GM12864 (cell line): Measurements from ENCODE around the gene GFPT1.

Source experiments
- DNase-seq: peaks from one replicate; pipeline ENCODE4 v3.0.0-alpha.2; 2011; ENCODE audit warnings: low read depth
- H3K4me3 ChIP-seq: 2 replicates; pipeline ENCODE4 v1.5.1; 2011; ENCODE audit warnings: mild to moderate bottlenecking, low read depth, low read length, control low read depth
- CTCF ChIP-seq: IDR thresholded peaks from 2 replicates; pipeline ENCODE4 v1.5.1; 2011; ENCODE audit warnings: low read depth, mild to moderate bottlenecking, moderate library complexity, low read length, control low read depth, inconsistent platforms; ENCODE audit errors: missing control alignments

GFPT1 gene

GRCh38 chr2:69384618-69385081, 2.4 kb downstream of the GFPT1 start:
- no peak overlapping the region; the same call in 1 of the 2 replicates for H3K4me3 ChIP-seq
- TF ChIP-seq CTCF: no peak
- no peak for DNase-seq

DNA sequence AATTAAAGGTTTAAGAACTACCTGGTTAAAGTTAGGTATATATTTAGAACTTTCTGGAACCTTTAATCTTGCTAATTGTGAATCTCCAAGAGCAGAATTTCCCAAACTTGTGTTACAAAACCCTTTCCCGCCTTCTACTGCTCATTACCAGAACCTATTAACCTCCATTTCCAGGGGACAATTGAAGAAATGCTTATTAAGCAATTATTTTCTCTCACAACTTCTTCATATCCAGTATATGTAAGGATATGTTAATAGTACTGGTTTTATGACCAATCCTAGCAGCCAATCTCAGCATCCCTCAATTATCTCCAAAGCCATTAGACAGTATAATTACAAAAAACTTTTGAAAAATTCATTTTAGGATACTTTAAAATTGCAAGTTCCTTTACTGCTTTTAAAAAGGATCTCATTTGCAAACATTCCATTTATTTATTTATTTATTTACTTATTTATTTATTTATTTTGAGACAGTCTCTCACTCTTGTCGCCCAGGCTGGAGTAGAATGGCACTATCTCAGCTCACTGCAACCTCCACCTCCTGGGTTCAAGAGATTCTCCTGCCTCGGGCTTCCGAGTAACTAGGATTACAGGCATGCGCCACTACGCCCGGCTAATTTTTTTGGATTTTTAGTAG, 3.7 kb downstream of the GFPT1 start:
- TF ChIP-seq CTCF: no peak
- H3K4me3 ChIP-seq: no peak overlapping the region; the same call in 1 of the 2 replicates
- no peak for DNase-seq

GRCh38 chr2:69382547-69382946, 4.5 kb downstream of the GFPT1 start:
- DNase-seq: no peak
- no peak overlapping the region for H3K4me3 ChIP-seq
- no peak for TF ChIP-seq CTCF

- DNase-seq: no peak
- no peak for TF ChIP-seq CTCF
- no peak overlapping the region for H3K4me3 ChIP-seq
These were observed 5.7 kb downstream of the GFPT1 start for GRCh38 chr2:69381337-69381737.

- DNase-seq: no peak
- TF ChIP-seq CTCF: no peak
- H3K4me3 ChIP-seq: no peak overlapping the region
These were observed 6.7 kb downstream of the GFPT1 start for GRCh38 chr2:69380072-69380917.

DNA sequence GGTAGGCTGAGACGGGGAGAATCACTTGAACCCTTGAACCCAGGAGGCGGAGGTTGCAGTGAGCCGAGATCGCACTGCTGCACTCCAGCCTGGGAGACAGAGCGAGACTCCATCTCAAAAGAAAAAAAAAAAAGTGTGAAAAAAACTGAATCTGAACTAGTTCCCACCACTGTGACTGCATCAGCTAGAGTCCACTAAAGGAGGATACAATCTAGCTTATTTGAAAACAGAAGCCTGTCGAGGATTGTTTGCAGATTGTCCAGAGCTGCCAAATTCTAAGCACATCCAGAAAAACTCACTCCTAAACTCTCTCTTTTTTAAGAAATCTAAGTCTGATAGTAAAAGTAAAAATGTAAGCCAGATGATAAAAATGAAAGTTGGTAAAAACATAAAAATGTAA, 10.6 kb downstream of the GFPT1 start:
- H3K4me3 ChIP-seq: no peak overlapping the region
- DNase-seq: no peak
- TF ChIP-seq CTCF: no peak
